Karpas-422 (cell line): ENCODE results near the gene MAJIN. TPM values are rescaled to one million over a fixed set of nuclear protein-coding genes. Genes with fewer than 3 reads are reported as not detected.
A peak's percentile ranks its signal among the peaks of the same experiment; 100 is the strongest.

Experiments
- DNase-seq: peaks from one replicate; pipeline ENCODE4 v3.0.0-alpha.2; 2015
- H2AFZ ChIP-seq: fragments of 200-600 bp; sonication (generic); 2 replicates; pipeline ENCODE4 v1.6.1; 2014; ENCODE audit warnings: antibody characterized with exemption, low read length, mixed read lengths
- H3K27ac ChIP-seq: fragments of 200-600 bp; sonication (generic); 2 replicates; pipeline ENCODE4 v1.5.1; 2014; ENCODE audit warnings: mild to moderate bottlenecking, low read length, moderate library complexity
- H3K27me3 ChIP-seq: fragments of 200-600 bp; sonication (generic); 2 replicates; pipeline ENCODE4 v1.6.1; 2014; ENCODE audit warnings: low read length, mixed read lengths
- H3K36me3 ChIP-seq: fragments of 200-600 bp; sonication (generic); 2 replicates; pipeline ENCODE4 v1.6.1; 2014; ENCODE audit warnings: low read length, mixed read lengths; ENCODE audit not compliant: insufficient read depth
- H3K4me1 ChIP-seq: fragments of 200-600 bp; sonication (generic); 2 replicates; pipeline ENCODE4 v1.6.1; 2014; ENCODE audit warnings: mild to moderate bottlenecking, low read length, mixed read lengths
- H3K4me2 ChIP-seq: fragments of 200-600 bp; sonication (generic); 2 replicates; pipeline ENCODE4 v1.6.1; 2014; ENCODE audit warnings: low read length, low read depth, mild to moderate bottlenecking; ENCODE audit not compliant: poor library complexity, severe bottlenecking
- H3K4me3 ChIP-seq: fragments of 200-600 bp; sonication (generic); 2 replicates; pipeline ENCODE4 v1.5.1; 2014; ENCODE audit warnings: mild to moderate bottlenecking, antibody characterized with exemption, low read length, mixed read lengths
- H3K79me2 ChIP-seq: fragments of 200-600 bp; sonication (generic); 2 replicates; pipeline ENCODE4 v1.6.1; 2014; ENCODE audit warnings: mild to moderate bottlenecking, low read length, mixed read lengths
- H3K9ac ChIP-seq: fragments of 200-600 bp; sonication (generic); 2 replicates; pipeline ENCODE4 v1.6.0; 2014; ENCODE audit warnings: low read length
- H3K9me2 ChIP-seq: fragments of 200-600 bp; sonication (generic), shearing (Covaris generic); replicated peaks from 2 replicates; pipeline ENCODE4 v1.6.0; 2014; ENCODE audit warnings: mild to moderate bottlenecking, low read length, moderate library complexity; ENCODE audit not compliant: insufficient read depth
- H3K9me3 ChIP-seq: fragments of 300-700, 200-600 bp; sonication (generic); 2 replicates; pipeline ENCODE4 v1.6.1; 2014; ENCODE audit warnings: low read length, mixed read lengths
- H4K20me1 ChIP-seq: fragments of 200-600 bp; sonication (generic); 2 replicates; pipeline ENCODE4 v1.6.1; 2014; ENCODE audit warnings: mild to moderate bottlenecking, antibody characterized with exemption, low read length, low read depth; ENCODE audit not compliant: insufficient read depth
- total RNA-seq: library from RNA; depleted of rRNA; stranded (reverse); fragments of >200 nt; shearing (Covaris generic); gene quantifications from 2 replicates; pipeline ENCODE4 v1.2.3, GENCODE V29; 2014; ENCODE audit warnings: low replicate concordance; rRNA removed

The MAJIN gene
- total RNA-seq, result not detected in 2 replicates

GRCh38 chr11:64971421-64972233, at the start of gene MAJIN:
Gene MAJIN, minus strand, starts transcription at chr11:64972108. Its CDS starts 12,703 bp downstream, at chr11:64959405.
- H3K4me3 ChIP-seq, result no peak within 1 kb of the TSS
- H3K9me2 ChIP-seq, result no peaks in the 10 kb centered on the region
- H3K27me3 ChIP-seq, result no peaks in the 10 kb centered on the region
- H3K9me3 ChIP-seq, result no peaks in the 10 kb centered on the region
- H2AFZ ChIP-seq, result no peak within 1 kb of the TSS
- H3K27ac ChIP-seq, result no peak within 1 kb of the TSS
- H3K4me1 ChIP-seq, result peaks cover 14% of the 10 kb centered on the region
- no peak within 1 kb of the TSS for H3K4me2 ChIP-seq
- H3K36me3 ChIP-seq, result no peaks in the 10 kb centered on the region
- no peak within 1 kb of the TSS for H3K9ac ChIP-seq
- no peaks in the 10 kb centered on the region for H4K20me1 ChIP-seq
- no peaks in the 10 kb centered on the region for H3K79me2 ChIP-seq
- no peak for DNase-seq

GRCh38 chr11:65021509-65021908, 49.6 kb upstream of the MAJIN start:
- DNase-seq, result no peak
- H3K79me2 ChIP-seq, result peaks cover under 1% of the 10 kb centered on the region; the same call in 1 of the 2 replicates
- no peaks in the 10 kb centered on the region for H3K9me3 ChIP-seq
- peaks cover 13% of the 10 kb centered on the region; the same call in 1 of the 2 replicates for H3K36me3 ChIP-seq
- no peak overlapping the region for H3K4me2 ChIP-seq
- H4K20me1 ChIP-seq, result no peaks in the 10 kb centered on the region
- H3K27me3 ChIP-seq, result no peaks in the 10 kb centered on the region
- no peaks in the 10 kb centered on the region for H3K4me1 ChIP-seq
- H3K27ac ChIP-seq, result no peak overlapping the region
- no peak overlapping the region for H3K4me3 ChIP-seq
- H3K9ac ChIP-seq, result no peak overlapping the region
- H2AFZ ChIP-seq, result no peak overlapping the region
- no peaks in the 10 kb centered on the region for H3K9me2 ChIP-seq

- H3K36me3 ChIP-seq, result peaks cover 13% of the 10 kb centered on the region; the same call in 1 of the 2 replicates
Observed at GRCh38 chr11:65021003-65021402, 49.1 kb upstream of the MAJIN start.

GRCh38 chr11:65019824-65020223, 47.9 kb upstream of the MAJIN start:
- H4K20me1 ChIP-seq, result no peaks in the 10 kb centered on the region
- H3K36me3 ChIP-seq, result peaks cover 13% of the 10 kb centered on the region; the same call in 1 of the 2 replicates
- no peaks in the 10 kb centered on the region for H3K9me3 ChIP-seq
- no peaks in the 10 kb centered on the region for H3K27me3 ChIP-seq
- H3K9ac ChIP-seq, result no peak overlapping the region
- peaks cover 6% of the 10 kb centered on the region for H3K4me1 ChIP-seq
- H3K27ac ChIP-seq, result no peak overlapping the region
- no peak overlapping the region for H2AFZ ChIP-seq
- H3K79me2 ChIP-seq, result peaks cover 15% of the 10 kb centered on the region
- H3K4me2 ChIP-seq, result no peak overlapping the region
- no peak for DNase-seq
- H3K9me2 ChIP-seq, result no peaks in the 10 kb centered on the region
- no peak overlapping the region for H3K4me3 ChIP-seq

More at GRCh38 chr11:65021003-65021402, 49.1 kb upstream of the MAJIN start:
- Histone ChIP-seq H3K27me3 (no peaks in the 10 kb centered on the region), H2AFZ (no peak overlapping the region), H3K9me3 (no peaks in the 10 kb centered on the region), H3K79me2 (peaks cover 5% of the 10 kb centered on the region; the same call in 1 of the 2 replicates), H3K4me2 (no peak overlapping the region), H3K4me1 (no peaks in the 10 kb centered on the region), H3K9ac (no peak overlapping the region), H3K9me2 (no peaks in the 10 kb centered on the region), H3K4me3 (no peak overlapping the region), H3K27ac (no peak overlapping the region), H4K20me1 (no peaks in the 10 kb centered on the region)
- no peak for DNase-seq

- Histone ChIP-seq H3K27me3 (no peaks in the 10 kb centered on the region), H4K20me1 (no peaks in the 10 kb centered on the region), H2AFZ (no peak overlapping the region), H3K4me2 (no peak overlapping the region), H3K9me3 (no peaks in the 10 kb centered on the region), H3K36me3 (peaks cover 13% of the 10 kb centered on the region; the same call in 1 of the 2 replicates), H3K9me2 (no peaks in the 10 kb centered on the region), H3K4me3 (no peak overlapping the region), H3K79me2 (peaks cover 18% of the 10 kb centered on the region), H3K4me1 (peaks cover 17% of the 10 kb centered on the region), H3K9ac (no peak overlapping the region), H3K27ac (no peak overlapping the region)
- no peak for DNase-seq
Observed at GRCh38 chr11:65017937-65018336, 46.0 kb upstream of the MAJIN start.

- H3K27ac ChIP-seq, result no peak overlapping the region
- no peak overlapping the region for H3K4me2 ChIP-seq
- peaks cover 17% of the 10 kb centered on the region for H3K4me1 ChIP-seq
- DNase-seq, result no peak
- H2AFZ ChIP-seq, result no peak overlapping the region
- no peaks in the 10 kb centered on the region for H3K9me3 ChIP-seq
- no peak overlapping the region for H3K9ac ChIP-seq
- H3K4me3 ChIP-seq, result no peak overlapping the region
- H3K36me3 ChIP-seq, result peaks cover 13% of the 10 kb centered on the region; the same call in 1 of the 2 replicates
- no peaks in the 10 kb centered on the region for H3K27me3 ChIP-seq
- peaks cover 18% of the 10 kb centered on the region for H3K79me2 ChIP-seq
- H4K20me1 ChIP-seq, result no peaks in the 10 kb centered on the region
- H3K9me2 ChIP-seq, result no peaks in the 10 kb centered on the region
Observed at GRCh38 chr11:65016705-65017104, 44.8 kb upstream of the MAJIN start.

- H3K27ac ChIP-seq, result peak overlapping the region; percentile 85
- H3K9ac ChIP-seq, result peak overlapping the region; percentile 95
- no peaks in the 10 kb centered on the region for H3K9me3 ChIP-seq
- H2AFZ ChIP-seq, result peak overlapping the region; percentile 93; the same call in 1 of the 2 replicates
- DNase-seq, result no peak
- no peaks in the 10 kb centered on the region for H4K20me1 ChIP-seq
- peaks cover 18% of the 10 kb centered on the region for H3K79me2 ChIP-seq
- H3K36me3 ChIP-seq, result peaks cover 13% of the 10 kb centered on the region; the same call in 1 of the 2 replicates
- peaks cover 17% of the 10 kb centered on the region for H3K4me1 ChIP-seq
- H3K27me3 ChIP-seq, result no peaks in the 10 kb centered on the region
- H3K4me2 ChIP-seq, result peak overlapping the region; percentile 94
- no peaks in the 10 kb centered on the region for H3K9me2 ChIP-seq
- peak overlapping the region; percentile 75 for H3K4me3 ChIP-seq
Observed at GRCh38 chr11:65014726-65015227, 42.9 kb upstream of the MAJIN start.
